Measurements from ENCODE around the gene KMO. TPM values are rescaled to one million over a fixed set of nuclear protein-coding genes. Genes with fewer than 3 reads are reported as not detected.

KMO gene
- total and polyA plus RNA-seq, 2 of the 13 experiments (the other 11 are each of a cell fraction or from before 2014, with no cell fraction given) = 0.01 TPM; not detected in 1

- intact Hi-C loops (cut with micrococcal nuclease; ENCODE audit: unreplicated experiment) (loop anchor here (5.0 kb wide), 1 partner anchor 82 kb away; the partner anchor contains the start of gene KMO), in situ Hi-C loops (cut with HindIII; ENCODE audit: extremely low pct_ligation_motif_present, low pct_unique_long_range_greater_than_20kb) (loop anchor here (5.0 kb wide), 1 partner anchor 223 kb away; no protein-coding TSS in a partner anchor)
- no peaks in the 10 kb centered on the region for H3K27me3 ChIP-seq (ENCODE audit: control insufficient read depth in 1 of 2, insufficient read depth in 2 of 2, low read length in 2 of 2)
- FAIRE-seq (no peak), ATAC-seq (no peak), DNase-seq (ENCODE audit: low spot score) (no peak)
- no peak overlapping the region for H3K27ac ChIP-seq (ENCODE audit: extremely low read length, insufficient read depth, low read length)
- H4K20me1 ChIP-seq (ENCODE audit: insufficient read depth, low read length) = no peaks in the 10 kb centered on the region
- no peaks in the 10 kb centered on the region for H3K9me3 ChIP-seq (ENCODE audit: low read length)
- H3K79me2 ChIP-seq (ENCODE audit: insufficient read depth, low read length) = no peaks in the 10 kb centered on the region
- H3K36me3 ChIP-seq (replicated peaks in 1 of 2; ENCODE audit: control insufficient read depth in 1 of 2, insufficient read depth in 2 of 2, low read length in 2 of 2) = no peaks in the 10 kb centered on the region
- peaks cover 32% of the 10 kb centered on the region for H3K4me1 ChIP-seq (ENCODE audit: insufficient read depth, low read length)
- BruUV-seq (replicated peaks) = no TSS peak
- POLR2A ChIA-PET = interaction anchor here (1.7 kb wide), 1 partner anchor 12 kb away, joined by 7 read pairs; no protein-coding TSS in a partner anchor
- 0 out of 2 replicates have a peak overlapping the region, but pooled peaks have one; percentile 59 for H3K4me2 ChIP-seq (ENCODE audit: low read depth, low read length)
- TF ChIP-seq RXRA (CRISPR knock-in tag; IDR thresholded peaks at IDR 0.05) = no peak
- TF ChIP-seq REL (CRISPR knock-in tag; conservative IDR thresholded peaks at IDR 0.05) = no peak
- no peak for TF ChIP-seq HIVEP1 (CRISPR knock-in tag; IDR thresholded peaks at IDR 0.05)
- TF ChIP-seq SP4 (CRISPR knock-in tag; IDR thresholded peaks at IDR 0.05) = no peak
- no peak for TF ChIP-seq THAP11 (CRISPR knock-in tag; IDR thresholded peaks at IDR 0.05)
- no peak for TF ChIP-seq ARID4A (CRISPR knock-in tag; IDR thresholded peaks at IDR 0.05; ENCODE audit: borderline replicate concordance)
- no peak for TF ChIP-seq ZFP36L1 (CRISPR knock-in tag; IDR thresholded peaks at IDR 0.05)
- no peak for TF ChIP-seq ZNF281 (CRISPR knock-in tag; IDR thresholded peaks at IDR 0.05; ENCODE audit: borderline replicate concordance)
- no peak for TF ChIP-seq DPF2 (CRISPR knock-in tag; IDR thresholded peaks at IDR 0.05; ENCODE audit: borderline replicate concordance, low read depth)
- no peak overlapping the region for H3K9ac ChIP-seq (ENCODE audit: insufficient read depth, low read depth, low read length)
- 83% methylated on average over 4 of the region's 4 CpGs for WGBS (ENCODE audit: low lambda C conversion rate)
- CTCF ChIA-PET (ENCODE audit: low intra/inter-chr PET ratio, low total read pairs) = no interaction called here
- H2AFZ ChIP-seq (ENCODE audit: low read length) = no peak overlapping the region
- no peak overlapping the region for H3K4me3 ChIP-seq (replicated peaks in 1 of 3; ENCODE audit: insufficient read depth in 1 of 3, low read depth in 2 of 3, low read length in 3 of 3)
Measured at GRCh38 chr1:241614572-241614971, 82.4 kb downstream of the KMO start.

Measured in HepG2 (cell line).